ENCODE measurements around the gene B3GALT4. TPM values are rescaled to one million over a fixed set of nuclear protein-coding genes. Genes with fewer than 3 reads are reported as not detected.

B3GALT4 gene
- total and polyA plus RNA-seq, 2 of the 13 experiments (the other 11 are each of a cell fraction or from before 2014, with no cell fraction given), result 0.04 to 0.27 TPM

DNA sequence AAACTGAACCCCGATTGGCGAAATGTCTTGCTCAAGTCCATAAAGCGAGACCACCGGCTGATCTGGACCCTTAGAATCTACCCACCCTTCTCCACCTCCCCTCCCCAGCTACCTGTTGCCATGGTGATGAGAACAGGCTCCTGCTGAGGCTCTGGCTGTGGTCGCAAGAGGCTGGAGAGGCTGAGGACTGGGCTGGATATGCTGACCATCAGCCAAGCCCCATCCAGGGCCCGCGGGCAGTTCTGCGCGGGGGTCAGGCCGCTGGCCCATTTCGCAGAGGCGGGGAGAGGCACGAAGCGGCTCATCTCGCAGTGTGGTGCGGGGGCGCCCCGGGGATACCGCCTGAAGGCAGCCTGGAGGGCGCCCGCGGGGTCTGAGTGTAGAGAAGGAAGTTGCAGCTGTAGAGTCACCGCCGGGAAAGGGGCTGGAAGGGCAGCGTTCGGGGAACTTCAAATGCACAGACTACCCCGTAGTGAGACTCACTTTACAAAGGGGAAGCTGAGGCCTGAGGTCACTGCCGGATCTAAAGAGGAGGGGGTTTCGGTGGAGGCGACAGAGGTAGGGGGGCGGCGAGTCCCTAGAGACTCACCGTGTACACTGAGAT lies 36.3 kb downstream of the B3GALT4 start (continued):
- TF ChIP-seq, protein P1, sequence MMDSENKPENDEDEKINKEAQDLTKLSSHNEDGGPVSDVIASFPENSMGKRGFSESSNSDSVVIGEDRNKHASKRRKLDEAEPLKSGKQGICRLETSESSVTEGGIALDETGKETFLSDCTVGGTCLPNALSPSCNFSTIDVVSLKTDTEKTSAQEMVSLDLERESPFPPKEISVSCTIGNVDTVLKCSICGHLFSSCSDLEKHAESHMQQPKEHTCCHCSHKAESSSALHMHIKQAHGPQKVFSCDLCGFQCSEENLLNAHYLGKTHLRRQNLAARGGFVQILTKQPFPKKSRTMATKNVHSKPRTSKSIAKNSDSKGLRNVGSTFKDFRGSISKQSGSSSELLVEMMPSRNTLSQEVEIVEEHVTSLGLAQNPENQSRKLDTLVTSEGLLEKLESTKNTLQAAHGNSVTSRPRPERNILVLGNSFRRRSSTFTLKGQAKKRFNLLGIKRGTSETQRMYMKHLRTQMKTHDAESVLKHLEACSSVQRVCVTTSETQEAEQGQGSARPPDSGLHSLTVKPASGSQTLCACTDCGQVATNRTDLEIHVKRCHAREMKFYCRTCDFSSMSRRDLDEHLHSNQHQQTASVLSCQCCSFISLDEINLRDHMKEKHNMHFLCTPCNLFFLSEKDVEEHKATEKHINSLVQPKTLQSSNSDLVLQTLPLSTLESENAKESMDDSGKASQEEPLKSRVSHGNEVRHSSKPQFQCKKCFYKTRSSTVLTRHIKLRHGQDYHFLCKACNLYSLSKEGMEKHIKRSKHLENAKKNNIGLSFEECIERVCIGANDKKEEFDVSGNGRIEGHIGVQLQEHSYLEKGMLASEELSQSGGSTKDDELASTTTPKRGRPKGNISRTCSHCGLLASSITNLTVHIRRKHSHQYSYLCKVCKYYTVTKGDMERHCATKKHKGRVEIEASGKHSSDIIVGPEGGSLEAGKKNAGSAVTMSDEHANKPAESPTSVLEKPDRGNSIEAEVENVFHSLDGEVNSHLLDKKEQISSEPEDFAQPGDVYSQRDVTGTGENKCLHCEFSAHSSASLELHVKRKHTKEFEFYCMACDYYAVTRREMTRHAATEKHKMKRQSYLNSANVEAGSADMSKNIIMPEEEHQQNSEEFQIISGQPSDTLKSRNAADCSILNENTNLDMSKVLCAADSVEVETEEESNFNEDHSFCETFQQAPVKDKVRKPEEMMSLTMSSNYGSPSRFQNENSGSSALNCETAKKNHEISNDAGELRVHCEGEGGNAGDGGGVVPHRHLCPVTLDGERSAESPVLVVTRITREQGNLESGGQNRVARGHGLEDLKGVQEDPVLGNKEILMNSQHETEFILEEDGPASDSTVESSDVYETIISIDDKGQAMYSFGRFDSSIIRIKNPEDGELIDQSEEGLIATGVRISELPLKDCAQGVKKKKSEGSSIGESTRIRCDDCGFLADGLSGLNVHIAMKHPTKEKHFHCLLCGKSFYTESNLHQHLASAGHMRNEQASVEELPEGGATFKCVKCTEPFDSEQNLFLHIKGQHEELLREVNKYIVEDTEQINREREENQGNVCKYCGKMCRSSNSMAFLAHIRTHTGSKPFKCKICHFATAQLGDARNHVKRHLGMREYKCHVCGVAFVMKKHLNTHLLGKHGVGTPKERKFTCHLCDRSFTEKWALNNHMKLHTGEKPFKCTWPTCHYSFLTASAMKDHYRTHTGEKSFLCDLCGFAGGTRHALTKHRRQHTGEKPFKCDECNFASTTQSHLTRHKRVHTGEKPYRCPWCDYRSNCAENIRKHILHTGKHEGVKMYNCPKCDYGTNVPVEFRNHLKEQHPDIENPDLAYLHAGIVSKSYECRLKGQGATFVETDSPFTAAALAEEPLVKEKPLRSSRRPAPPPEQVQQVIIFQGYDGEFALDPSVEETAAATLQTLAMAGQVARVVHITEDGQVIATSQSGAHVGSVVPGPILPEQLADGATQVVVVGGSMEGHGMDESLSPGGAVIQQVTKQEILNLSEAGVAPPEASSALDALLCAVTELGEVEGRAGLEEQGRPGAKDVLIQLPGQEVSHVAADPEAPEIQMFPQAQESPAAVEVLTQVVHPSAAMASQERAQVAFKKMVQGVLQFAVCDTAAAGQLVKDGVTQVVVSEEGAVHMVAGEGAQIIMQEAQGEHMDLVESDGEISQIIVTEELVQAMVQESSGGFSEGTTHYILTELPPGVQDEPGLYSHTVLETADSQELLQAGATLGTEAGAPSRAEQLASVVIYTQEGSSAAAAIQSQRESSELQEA (CRISPR knock-in tag; IDR thresholded peaks at IDR 0.05; ENCODE audit: not compliant biosample characterization), result no peak
- peak; percentile 7 for TF ChIP-seq ZNF788 (CRISPR knock-in tag; IDR thresholded peaks at IDR 0.05; ENCODE audit: borderline replicate concordance)
- no peak; the same call in 1 of the 2 replicates for TF ChIP-seq MTA1 (CRISPR knock-in tag; IDR thresholded peaks at IDR 0.05; ENCODE audit: borderline replicate concordance)
- TF ChIP-seq ZNF816 (CRISPR knock-in tag; IDR thresholded peaks at IDR 0.05; ENCODE audit: borderline replicate concordance), result 0 out of 2 replicates have a peak, but pooled peaks have one; percentile 0
- 0 out of 2 replicates have a peak, but pooled peaks have one; percentile 10 for TF ChIP-seq ZMAT3 (CRISPR knock-in tag; conservative IDR thresholded peaks at IDR 0.05)
- TF ChIP-seq, protein P2, sequence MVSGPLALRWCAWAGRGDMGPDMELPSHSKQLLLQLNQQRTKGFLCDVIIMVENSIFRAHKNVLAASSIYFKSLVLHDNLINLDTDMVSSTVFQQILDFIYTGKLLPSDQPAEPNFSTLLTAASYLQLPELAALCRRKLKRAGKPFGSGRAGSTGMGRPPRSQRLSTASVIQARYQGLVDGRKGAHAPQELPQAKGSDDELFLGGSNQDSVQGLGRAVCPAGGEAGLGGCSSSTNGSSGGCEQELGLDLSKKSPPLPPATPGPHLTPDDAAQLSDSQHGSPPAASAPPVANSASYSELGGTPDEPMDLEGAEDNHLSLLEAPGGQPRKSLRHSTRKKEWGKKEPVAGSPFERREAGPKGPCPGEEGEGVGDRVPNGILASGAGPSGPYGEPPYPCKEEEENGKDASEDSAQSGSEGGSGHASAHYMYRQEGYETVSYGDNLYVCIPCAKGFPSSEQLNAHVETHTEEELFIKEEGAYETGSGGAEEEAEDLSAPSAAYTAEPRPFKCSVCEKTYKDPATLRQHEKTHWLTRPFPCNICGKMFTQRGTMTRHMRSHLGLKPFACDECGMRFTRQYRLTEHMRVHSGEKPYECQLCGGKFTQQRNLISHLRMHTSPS (CRISPR knock-in tag; IDR thresholded peaks at IDR 0.05; ENCODE audit: low read depth), result 0 out of 2 replicates have a peak, but pooled peaks have one; percentile 4
- TF ChIP-seq SIN3A (IDR thresholded peaks at IDR 0.05; ENCODE audit: borderline replicate concordance, low read depth, low read length), result peak; percentile 52; the same call in 1 of the 2 replicates
- peak; percentile 17; the same call in 1 of the 2 replicates for TF ChIP-seq ZMYM3 (CRISPR knock-in tag; IDR thresholded peaks at IDR 0.05)
- TF ChIP-seq SYNCRIP (IDR thresholded peaks at IDR 0.05; ENCODE audit: insufficient read depth, low read depth, low read length), result no peak
- 0 out of 2 replicates have a peak, but pooled peaks have one; percentile 4 for TF ChIP-seq ZNF12 (CRISPR knock-in tag; IDR thresholded peaks at IDR 0.05)
- TF ChIP-seq, protein P3, sequence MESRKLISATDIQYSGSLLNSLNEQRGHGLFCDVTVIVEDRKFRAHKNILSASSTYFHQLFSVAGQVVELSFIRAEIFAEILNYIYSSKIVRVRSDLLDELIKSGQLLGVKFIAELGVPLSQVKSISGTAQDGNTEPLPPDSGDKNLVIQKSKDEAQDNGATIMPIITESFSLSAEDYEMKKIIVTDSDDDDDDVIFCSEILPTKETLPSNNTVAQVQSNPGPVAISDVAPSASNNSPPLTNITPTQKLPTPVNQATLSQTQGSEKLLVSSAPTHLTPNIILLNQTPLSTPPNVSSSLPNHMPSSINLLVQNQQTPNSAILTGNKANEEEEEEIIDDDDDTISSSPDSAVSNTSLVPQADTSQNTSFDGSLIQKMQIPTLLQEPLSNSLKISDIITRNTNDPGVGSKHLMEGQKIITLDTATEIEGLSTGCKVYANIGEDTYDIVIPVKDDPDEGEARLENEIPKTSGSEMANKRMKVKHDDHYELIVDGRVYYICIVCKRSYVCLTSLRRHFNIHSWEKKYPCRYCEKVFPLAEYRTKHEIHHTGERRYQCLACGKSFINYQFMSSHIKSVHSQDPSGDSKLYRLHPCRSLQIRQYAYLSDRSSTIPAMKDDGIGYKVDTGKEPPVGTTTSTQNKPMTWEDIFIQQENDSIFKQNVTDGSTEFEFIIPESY (CRISPR knock-in tag; IDR thresholded peaks at IDR 0.05), result 0 out of 2 replicates have a peak, but pooled peaks have one; percentile 9
- TF ChIP-seq ZNF598 (CRISPR knock-in tag; IDR thresholded peaks at IDR 0.05; ENCODE audit: borderline replicate concordance), result peak; percentile 71; the same call in 1 of the 2 replicates
- TF ChIP-seq SAFB2 (CRISPR knock-in tag; IDR thresholded peaks at IDR 0.05; ENCODE audit: borderline replicate concordance, low read depth), result no peak
- TF ChIP-seq ZNF607 (CRISPR knock-in tag; IDR thresholded peaks at IDR 0.05; ENCODE audit: borderline replicate concordance), result peak; percentile 21
